ENCODE measurements around the gene CPLX3.

The CPLX3 gene

GRCh38 chr15:74837482-74838136 is 11.2 kb downstream of the CPLX3 start:
- H3K27me3 ChIP-seq (ENCODE audit: control insufficient read depth, insufficient read depth, low read length): no peaks in the 10 kb centered on the region
- H3K9ac ChIP-seq (ENCODE audit: low read length): no peak overlapping the region
- H3K4me1 ChIP-seq (ENCODE audit: control insufficient read depth, low read depth, low read length): peaks cover 7% of the 10 kb centered on the region
- H3K27ac ChIP-seq (ENCODE audit: low read length): no peak overlapping the region
- peaks cover 3% of the 10 kb centered on the region for H3K36me3 ChIP-seq (ENCODE audit: control insufficient read depth, low read depth, low read length)
- H3K4me3 ChIP-seq (ENCODE audit: low read length): no peak overlapping the region
- H3K9me3 ChIP-seq (ENCODE audit: control insufficient read depth, low read depth, low read length): no peaks in the 10 kb centered on the region

DNA sequence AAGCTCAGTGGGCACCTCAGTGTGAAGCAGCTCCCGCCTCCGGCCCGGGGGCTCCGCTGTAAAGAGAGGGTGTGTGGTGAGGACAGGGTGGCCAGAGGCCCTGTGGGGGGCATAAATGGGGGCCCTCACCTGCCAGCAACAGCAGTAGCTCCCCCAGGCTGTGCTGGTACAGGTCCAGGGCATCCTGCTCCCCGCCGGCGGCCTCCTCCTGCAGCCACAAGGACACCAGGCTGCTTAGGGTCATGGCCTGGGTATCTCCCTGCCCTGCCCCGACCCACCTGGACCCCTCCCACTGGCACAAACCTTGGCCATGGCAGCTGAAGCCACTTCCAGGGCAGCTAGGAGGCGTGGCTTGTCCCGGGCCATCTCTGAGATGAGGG is 11.7 kb downstream of the CPLX3 start:
- peaks cover 7% of the 10 kb centered on the region for H3K4me1 ChIP-seq (ENCODE audit: control insufficient read depth, low read depth, low read length)

DNA sequence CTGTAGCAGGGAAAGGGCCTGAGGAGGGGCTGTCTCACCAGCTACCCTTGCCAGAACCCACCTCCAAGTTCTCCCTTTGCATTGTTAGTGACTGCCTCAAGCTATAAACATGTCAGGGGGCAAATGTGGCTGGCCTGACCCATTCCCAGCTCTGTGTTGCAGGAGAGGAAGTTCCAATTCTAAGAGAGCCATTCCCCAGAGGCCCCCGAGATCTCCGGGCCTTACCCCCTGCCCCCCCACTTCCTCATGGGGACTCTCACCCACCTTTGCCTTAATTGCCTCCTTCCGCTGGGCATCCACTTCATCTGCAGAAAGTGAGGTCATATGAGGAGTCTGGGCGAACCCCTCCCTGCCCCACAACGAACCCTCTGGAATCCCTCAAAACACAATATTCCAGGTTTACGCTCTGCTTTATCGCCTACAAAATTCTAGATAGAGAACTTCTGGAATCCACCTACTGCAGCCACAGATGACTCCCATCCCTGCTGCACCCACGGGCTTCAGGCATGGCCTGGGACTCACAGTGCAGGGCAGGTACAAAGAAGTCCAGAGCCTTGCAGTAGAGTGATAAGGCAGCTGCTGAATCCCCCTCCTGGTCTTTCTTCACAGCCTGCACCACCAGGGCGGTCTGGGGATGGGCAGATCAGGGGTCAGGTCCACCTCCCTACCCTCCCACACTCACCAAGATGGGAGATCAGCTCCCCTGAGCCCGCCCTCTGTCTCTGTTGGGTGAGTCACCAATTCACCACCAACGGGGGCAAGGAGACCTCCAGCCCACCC is 12.5 kb downstream of the CPLX3 start:
- Histone ChIP-seq H3K36me3 (ENCODE audit: control insufficient read depth, low read depth, low read length) (peaks cover 3% of the 10 kb centered on the region), H3K4me1 (ENCODE audit: control insufficient read depth, low read depth, low read length) (peaks cover 12% of the 10 kb centered on the region), H3K27me3 (ENCODE audit: control insufficient read depth, insufficient read depth, low read length) (no peaks in the 10 kb centered on the region), H3K4me3 (ENCODE audit: low read length) (no peak overlapping the region), H3K9ac (ENCODE audit: low read length) (no peak overlapping the region), H3K9me3 (ENCODE audit: control insufficient read depth, low read depth, low read length) (no peaks in the 10 kb centered on the region), H3K27ac (ENCODE audit: low read length) (no peak overlapping the region)

More for the DNA sequence above, 11.7 kb downstream of the CPLX3 start:
- peaks cover 3% of the 10 kb centered on the region for H3K36me3 ChIP-seq (ENCODE audit: control insufficient read depth, low read depth, low read length)
- H3K4me3 ChIP-seq (ENCODE audit: low read length): no peak overlapping the region
- no peaks in the 10 kb centered on the region for H3K27me3 ChIP-seq (ENCODE audit: control insufficient read depth, insufficient read depth, low read length)
- H3K27ac ChIP-seq (ENCODE audit: low read length): no peak overlapping the region
- no peak overlapping the region for H3K9ac ChIP-seq (ENCODE audit: low read length)
- H3K9me3 ChIP-seq (ENCODE audit: control insufficient read depth, low read depth, low read length): no peaks in the 10 kb centered on the region

- Histone ChIP-seq H3K9ac (ENCODE audit: low read length) (no peak overlapping the region), H3K27ac (ENCODE audit: low read length) (no peak overlapping the region), H3K4me3 (ENCODE audit: low read length) (no peak overlapping the region), H3K9me3 (ENCODE audit: control insufficient read depth, low read depth, low read length) (no peaks in the 10 kb centered on the region), H3K4me1 (ENCODE audit: control insufficient read depth, low read depth, low read length) (peaks cover 12% of the 10 kb centered on the region), H3K27me3 (ENCODE audit: control insufficient read depth, insufficient read depth, low read length) (no peaks in the 10 kb centered on the region), H3K36me3 (ENCODE audit: control insufficient read depth, low read depth, low read length) (peaks cover 6% of the 10 kb centered on the region)
Measured at GRCh38 chr15:74839526-74840395, 13.3 kb downstream of the CPLX3 start.

DNA sequence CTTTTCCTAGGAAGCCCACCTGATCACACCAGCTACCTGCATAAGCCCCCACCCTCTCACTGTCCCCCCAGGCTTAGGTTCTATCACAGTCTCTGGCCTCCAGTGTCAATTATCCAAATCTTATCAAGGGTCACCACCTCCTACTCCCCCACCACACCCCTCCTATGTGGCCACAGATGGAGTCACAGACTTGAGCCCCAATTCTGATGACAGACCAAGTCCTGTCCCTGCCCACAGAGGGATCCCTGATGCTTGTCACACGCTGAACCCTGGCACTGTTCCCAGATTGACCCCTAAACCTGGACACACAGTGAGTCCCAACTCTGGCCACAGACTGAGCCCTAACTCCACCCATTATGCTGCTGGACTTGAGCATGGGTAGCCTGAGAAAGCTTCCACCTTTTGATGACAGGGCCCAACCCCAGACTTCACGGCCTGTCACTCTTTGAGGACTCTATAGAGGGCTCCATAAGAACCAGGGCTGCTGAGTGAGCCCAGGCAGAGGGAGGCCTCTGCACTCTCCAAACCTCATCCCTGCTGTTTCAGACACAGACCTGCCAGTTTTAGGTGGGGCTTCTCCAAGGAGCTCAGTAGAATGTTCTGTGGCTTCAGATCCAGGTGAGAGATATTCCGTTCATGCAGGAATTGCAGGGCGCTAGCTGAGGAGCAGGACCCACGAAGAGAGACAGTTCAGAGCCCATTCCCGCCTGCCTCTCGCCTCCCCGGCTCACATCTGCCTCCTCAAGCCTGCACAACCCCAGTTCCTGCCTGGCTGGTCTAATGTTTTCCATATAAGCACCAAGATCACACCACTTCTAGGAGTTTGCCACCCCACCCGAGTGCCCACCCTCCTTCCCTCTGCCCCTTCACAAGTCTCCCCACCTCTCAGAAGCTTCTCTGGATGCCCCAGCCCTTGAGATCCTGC is 14.7 kb downstream of the CPLX3 start:
- H3K27me3 ChIP-seq (ENCODE audit: control insufficient read depth, insufficient read depth, low read length): no peaks in the 10 kb centered on the region
- peaks cover 12% of the 10 kb centered on the region for H3K4me1 ChIP-seq (ENCODE audit: control insufficient read depth, low read depth, low read length)
- no peaks in the 10 kb centered on the region for H3K9me3 ChIP-seq (ENCODE audit: control insufficient read depth, low read depth, low read length)
- no peak overlapping the region for H3K27ac ChIP-seq (ENCODE audit: low read length)
- H3K9ac ChIP-seq (ENCODE audit: low read length): no peak overlapping the region
- no peak overlapping the region for H3K4me3 ChIP-seq (ENCODE audit: low read length)
- H3K36me3 ChIP-seq (ENCODE audit: control insufficient read depth, low read depth, low read length): peaks cover 7% of the 10 kb centered on the region

DNA sequence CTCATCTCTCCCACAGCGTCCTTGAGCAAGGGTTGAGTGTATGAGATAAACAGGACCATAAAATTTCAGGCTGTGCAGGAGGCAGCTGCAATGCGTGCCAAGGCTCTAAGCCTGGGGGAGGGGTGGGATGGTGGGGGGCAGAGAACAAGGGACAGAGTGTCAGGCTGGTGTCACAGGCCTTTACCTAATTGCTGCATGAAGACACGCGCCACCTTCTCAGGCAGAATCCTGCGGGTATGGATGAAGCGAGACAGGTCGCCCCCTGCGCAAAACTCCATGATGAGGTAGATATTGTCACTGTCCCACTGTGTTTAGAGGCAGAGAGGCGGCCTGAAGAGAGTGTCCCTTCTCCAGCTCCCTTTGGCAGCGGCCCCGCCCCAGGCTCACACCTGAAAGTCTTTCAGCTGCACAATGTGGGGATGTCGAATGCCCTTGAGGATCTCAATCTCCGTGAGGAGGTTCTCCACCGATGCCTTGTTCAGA is 15.5 kb downstream of the CPLX3 start:
- Histone ChIP-seq H3K9ac (ENCODE audit: low read length) (peak overlapping the region; percentile 94), H3K27ac (ENCODE audit: low read length) (no peak overlapping the region), H3K36me3 (ENCODE audit: control insufficient read depth, low read depth, low read length) (peaks cover 7% of the 10 kb centered on the region), H3K27me3 (ENCODE audit: control insufficient read depth, insufficient read depth, low read length) (no peaks in the 10 kb centered on the region), H3K4me1 (ENCODE audit: control insufficient read depth, low read depth, low read length) (peaks cover 12% of the 10 kb centered on the region), H3K4me3 (ENCODE audit: low read length) (peak overlapping the region; percentile 80), H3K9me3 (ENCODE audit: control insufficient read depth, low read depth, low read length) (no peaks in the 10 kb centered on the region)

GRCh38 chr15:74842581-74843444 is 16.4 kb downstream of the CPLX3 start, which contains the start of gene ULK3:
Gene ULK3 (minus strand): TSS chr15:74843156. CDS start chr15:74843105, 51 bp downstream.
- peak within 1 kb of the TSS; percentile 94 for H3K9ac ChIP-seq (ENCODE audit: low read length)
- no peaks in the 10 kb centered on the region for H3K27me3 ChIP-seq (ENCODE audit: control insufficient read depth, insufficient read depth, low read length)
- peak within 1 kb of the TSS; percentile 64 for H3K27ac ChIP-seq (ENCODE audit: low read length)
- peaks cover 9% of the 10 kb centered on the region for H3K36me3 ChIP-seq (ENCODE audit: control insufficient read depth, low read depth, low read length)
- H3K4me1 ChIP-seq (ENCODE audit: control insufficient read depth, low read depth, low read length): peaks cover 12% of the 10 kb centered on the region
- peak within 1 kb of the TSS; percentile 80 for H3K4me3 ChIP-seq (ENCODE audit: low read length)
- no peaks in the 10 kb centered on the region for H3K9me3 ChIP-seq (ENCODE audit: control insufficient read depth, low read depth, low read length)

DNA sequence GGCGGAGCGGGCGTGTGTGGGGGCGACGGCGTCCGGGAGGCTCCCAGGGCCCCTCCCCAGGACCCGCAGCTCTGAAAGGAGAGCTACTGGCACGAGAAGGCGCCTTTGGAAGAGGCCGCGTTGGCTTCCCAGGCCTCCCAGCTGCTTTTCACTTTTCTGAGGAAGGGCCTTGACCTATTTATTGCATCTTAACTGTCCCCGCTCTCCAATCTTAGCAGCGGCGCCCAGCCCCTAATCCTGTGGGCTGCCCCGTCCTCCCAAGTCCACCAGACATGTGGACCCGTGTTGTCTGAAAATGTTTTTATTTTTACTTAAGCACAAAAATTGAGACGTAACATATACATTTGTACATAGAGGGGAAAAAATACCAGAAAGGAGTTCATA is 17.0 kb downstream of the CPLX3 start:
- peak overlapping the region; percentile 94 for H3K9ac ChIP-seq (ENCODE audit: low read length)
- peak overlapping the region; percentile 80 for H3K4me3 ChIP-seq (ENCODE audit: low read length)
- peak overlapping the region; percentile 59 for H3K27ac ChIP-seq (ENCODE audit: low read length)
- H3K9me3 ChIP-seq (ENCODE audit: control insufficient read depth, low read depth, low read length): no peaks in the 10 kb centered on the region
- H3K4me1 ChIP-seq (ENCODE audit: control insufficient read depth, low read depth, low read length): peaks cover 12% of the 10 kb centered on the region
- peaks cover 12% of the 10 kb centered on the region for H3K36me3 ChIP-seq (ENCODE audit: control insufficient read depth, low read depth, low read length)
- H3K27me3 ChIP-seq (ENCODE audit: control insufficient read depth, insufficient read depth, low read length): no peaks in the 10 kb centered on the region

DNA sequence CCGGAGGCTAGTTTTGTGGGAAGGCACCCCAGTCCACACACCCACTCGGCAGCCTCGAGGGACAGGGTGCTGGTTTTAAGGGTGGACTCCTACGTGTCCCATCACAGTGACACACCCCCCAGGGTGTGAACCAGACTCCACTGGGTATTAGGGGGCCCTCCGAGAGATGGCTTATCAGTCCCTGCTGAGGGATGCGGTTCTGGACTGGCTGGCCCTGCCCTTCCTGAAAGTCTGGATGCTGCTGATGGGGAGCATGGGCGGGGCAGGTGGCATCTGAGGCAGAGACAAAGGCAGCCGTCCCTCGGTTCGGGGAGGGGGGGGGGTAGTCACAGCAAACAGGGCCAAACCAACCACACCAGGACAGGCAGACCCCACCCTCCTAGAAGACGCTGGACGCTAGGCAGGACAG is 17.5 kb downstream of the CPLX3 start:
- peak overlapping the region; percentile 80 for H3K4me3 ChIP-seq (ENCODE audit: low read length)
- peak overlapping the region; percentile 94 for H3K9ac ChIP-seq (ENCODE audit: low read length)
- peaks cover 12% of the 10 kb centered on the region for H3K4me1 ChIP-seq (ENCODE audit: control insufficient read depth, low read depth, low read length)

More for the DNA sequence above, 17.5 kb downstream of the CPLX3 start:
- Histone ChIP-seq H3K36me3 (ENCODE audit: control insufficient read depth, low read depth, low read length) (peaks cover 11% of the 10 kb centered on the region), H3K27me3 (ENCODE audit: control insufficient read depth, insufficient read depth, low read length) (no peaks in the 10 kb centered on the region), H3K9me3 (ENCODE audit: control insufficient read depth, low read depth, low read length) (no peaks in the 10 kb centered on the region), H3K27ac (ENCODE audit: low read length) (peak overlapping the region; percentile 59)
